H1 (cell line): ENCODE data around the gene SAMD14. TPM values are rescaled to one million over a fixed set of nuclear protein-coding genes. Genes with fewer than 3 reads are reported as not detected.

Experiments used
- CTCF ChIA-PET: fragments of 300-600 bp; sonication (Branson Sonifier 250); formaldehyde crosslinking; loops from one replicate; lab custom pipeline; 2021; ENCODE audit not compliant: partially characterized antibody; lab: Charles Lee
- POLR2A ChIA-PET: fragments of 300-600 bp; sonication (Branson Sonifier 250); formaldehyde crosslinking; loops from one replicate; lab custom pipeline; 2021; ENCODE audit warnings: inconsistent platforms; ENCODE audit not compliant: partially characterized antibody; lab: Charles Lee
- DNase-seq, 2 experiments: peaks; one replicate each; pipeline versions ENCODE4 v3.0.0 to v3.0.0-alpha.2; 2010 to 2022; ENCODE audit warnings: low spot score in 2 of 2, low read depth in 1 of 2, mixed read lengths in 1 of 2
- FAIRE-seq: peaks from 2 replicates; lab custom pipeline; 2011; peaks lifted over from hg19 to GRCh38; lab: Jason Lieb, UNC
- H2AFZ ChIP-seq: 2 replicates; pipeline ENCODE4 v1.8.1; 2012; ENCODE audit warnings: low read length, inconsistent platforms
- H2AK5ac ChIP-seq: 2 replicates; pipeline ENCODE4 v1.6.1; 2013; ENCODE audit warnings: low read depth, low read length
- H2BK120ac ChIP-seq: replicated peaks from 2 replicates; pipeline ENCODE3; 2013; ENCODE audit warnings: low read depth, low read length, inconsistent platforms
- H2BK12ac ChIP-seq: 2 replicates; pipeline ENCODE4 v1.6.1; 2013; ENCODE audit warnings: low read depth, low read length
- H2BK15ac ChIP-seq: 2 replicates; pipeline ENCODE4 v1.6.1; 2013; ENCODE audit warnings: low read length
- H2BK20ac ChIP-seq: 2 replicates; pipeline ENCODE4 v1.6.1; 2013; ENCODE audit warnings: low read length
- H2BK5ac ChIP-seq: 2 replicates; pipeline ENCODE4 v1.6.1; 2013; ENCODE audit warnings: low read depth, low read length
- H3K14ac ChIP-seq: 2 replicates; pipeline ENCODE4 v1.6.1; 2013; ENCODE audit warnings: inconsistent platforms; ENCODE audit not compliant: insufficient read length
- H3K18ac ChIP-seq: 2 replicates; pipeline ENCODE4 v1.6.1; 2013; ENCODE audit warnings: low read length; ENCODE audit errors: extremely low read depth
- H3K23ac ChIP-seq: 2 replicates; pipeline ENCODE4 v1.6.1; 2013; ENCODE audit warnings: inconsistent platforms; ENCODE audit not compliant: insufficient read length
- H3K23me2 ChIP-seq: 2 replicates; pipeline ENCODE4 v1.6.1; 2013; ENCODE audit warnings: low read depth, low read length
- H3K27ac ChIP-seq: 2 replicates; pipeline ENCODE4 v1.6.1; 2011; ENCODE audit warnings: low read depth, low read length, inconsistent platforms
- H3K27me3 ChIP-seq, 4 experiments: replicated peaks in 1 of 4; 1 replicate in 1 of 4; 2 replicates in 3 of 4; pipeline versions ENCODE4 v1.6.1 to v1.8.1; 2011 to 2013; ENCODE audit warnings: low read length in 3 of 4, mild to moderate bottlenecking in 3 of 4, inconsistent platforms in 2 of 4, mixed read lengths in 2 of 4, moderate library complexity in 1 of 4; ENCODE audit not compliant: control insufficient read depth in 3 of 4, insufficient read depth in 3 of 4; ENCODE audit errors: extremely low read depth in 1 of 4
- H3K36me3 ChIP-seq, 4 experiments: 2 replicates each; pipeline versions ENCODE4 v1.6.1 to v1.8.1; 2011 to 2013; ENCODE audit warnings: mild to moderate bottlenecking in 4 of 4, low read length in 3 of 4, moderate library complexity in 2 of 4, control low read depth in 1 of 4, inconsistent platforms in 1 of 4; ENCODE audit not compliant: insufficient read depth in 4 of 4, control insufficient read depth in 2 of 4
- H3K4ac ChIP-seq: replicated peaks from 2 replicates; pipeline ENCODE3; 2013; ENCODE audit warnings: low read length, low read depth, mixed read lengths, inconsistent platforms; ENCODE audit not compliant: insufficient read length
- H3K4me1 ChIP-seq, 4 experiments: replicated peaks in 1 of 4; 1 replicate in 1 of 4; 2 replicates in 3 of 4; pipeline versions ENCODE4 v1.6.1 to v1.8.1; 2011 to 2013; ENCODE audit warnings: low read length in 3 of 4, inconsistent platforms in 2 of 4, mixed read lengths in 1 of 4; ENCODE audit not compliant: insufficient read depth in 4 of 4, control insufficient read depth in 3 of 4
- H3K4me2 ChIP-seq, 2 experiments: 2 replicates each; pipeline versions ENCODE4 v1.6.1 to v1.8.1; 2011 to 2013; ENCODE audit warnings: low read depth in 2 of 2, low read length in 2 of 2, control low read depth in 1 of 2, inconsistent platforms in 1 of 2, mild to moderate bottlenecking in 1 of 2; ENCODE audit not compliant: insufficient read depth in 1 of 2
- H3K4me3 ChIP-seq, 4 experiments: fragments of 200-600, 300-600 bp in 1 of 4; sonication (generic), shearing (Covaris generic), sonication (Bioruptor Twin) in 1 of 4; 2 replicates each; pipeline versions ENCODE4 v1.5.1 to v1.8.1; 2011 to 2016; ENCODE audit warnings: low read length in 4 of 4, low read depth in 3 of 4, control low read depth in 2 of 4, inconsistent platforms in 2 of 4, mild to moderate bottlenecking in 2 of 4, mixed read lengths in 1 of 4, moderate library complexity in 1 of 4; ENCODE audit not compliant: insufficient read depth in 2 of 4; ENCODE audit errors: extremely low read depth in 1 of 4
- H3K56ac ChIP-seq: replicated peaks from 2 replicates; pipeline ENCODE3; 2013; ENCODE audit warnings: low read depth, mild to moderate bottlenecking, mixed read lengths, low read length, inconsistent platforms; ENCODE audit not compliant: insufficient read length
- H3K79me1 ChIP-seq: 2 replicates; pipeline ENCODE4 v1.6.1; 2013; ENCODE audit warnings: low read depth, low read length, control low read depth
- H3K79me2 ChIP-seq, 2 experiments: 2 replicates each; pipeline versions ENCODE4 v1.6.1 to v1.8.1; 2012 to 2013; ENCODE audit warnings: low read length in 2 of 2, mild to moderate bottlenecking in 2 of 2, inconsistent platforms in 1 of 2; ENCODE audit not compliant: insufficient read depth in 2 of 2, control insufficient read depth in 1 of 2
- H3K9ac ChIP-seq, 4 experiments: replicated peaks in 1 of 4; 1 replicate in 1 of 4; 2 replicates in 3 of 4; pipeline versions ENCODE4 v1.6.1 to v1.8.1; 2011 to 2013; ENCODE audit warnings: low read depth in 3 of 4, low read length in 3 of 4, control low read depth in 2 of 4, mild to moderate bottlenecking in 2 of 4, moderate library complexity in 2 of 4, inconsistent platforms in 1 of 4; ENCODE audit errors: extremely low read depth in 1 of 4
- H3K9me3 ChIP-seq, 2 experiments: 2 replicates each; pipeline versions ENCODE4 v1.6.1 to v1.8.1; 2012 to 2013; ENCODE audit warnings: mild to moderate bottlenecking in 2 of 2, moderate library complexity in 2 of 2, control low read depth in 1 of 2, inconsistent platforms in 1 of 2, low read depth in 1 of 2, low read length in 1 of 2, mixed read lengths in 1 of 2; ENCODE audit not compliant: insufficient read depth in 2 of 2
- H4K20me1 ChIP-seq, 2 experiments: replicated peaks in 1 of 2; 2 replicates each; pipeline versions ENCODE3 to v1.8.1; 2011 to 2013; ENCODE audit warnings: inconsistent platforms in 2 of 2, low read length in 2 of 2, mild to moderate bottlenecking in 1 of 2; ENCODE audit not compliant: insufficient read depth in 2 of 2, control insufficient read depth in 1 of 2
- H4K5ac ChIP-seq: 2 replicates; pipeline ENCODE4 v1.6.1; 2013; ENCODE audit warnings: low read length, low read depth, mixed read lengths, inconsistent platforms; ENCODE audit not compliant: insufficient read length
- H4K8ac ChIP-seq: 2 replicates; pipeline ENCODE4 v1.8.0; 2013; ENCODE audit warnings: mild to moderate bottlenecking, moderate library complexity, low read length, inconsistent platforms; ENCODE audit not compliant: insufficient read depth; ENCODE audit errors: extremely low read depth
- H4K91ac ChIP-seq: replicated peaks from 2 replicates; pipeline ENCODE3; 2013; ENCODE audit warnings: low read length, mixed read lengths, inconsistent platforms; ENCODE audit not compliant: insufficient read length
- BRCA1 ChIP-seq: IDR thresholded peaks from 2 replicates; pipeline ENCODE4 v1.6.1; 2012; ENCODE audit warnings: low read depth, low read length, improper control_type of control experiment
- CTBP2 ChIP-seq: IDR thresholded peaks from 2 replicates; pipeline ENCODE4 v1.7.0; 2011; ENCODE audit warnings: borderline replicate concordance, mild to moderate bottlenecking, moderate library complexity, mixed read lengths, low read length; ENCODE audit not compliant: insufficient read depth, insufficient read length
- EGR1 ChIP-seq: IDR thresholded peaks from 2 replicates; pipeline ENCODE4 v1.6.1; 2011; ENCODE audit warnings: low read depth, low read length, borderline replicate concordance
- KDM5A ChIP-seq: fragments of 200-600 bp; IDR thresholded peaks from 2 replicates; pipeline ENCODE4 v1.7.1; 2012; ENCODE audit warnings: mild to moderate bottlenecking, low read length, inconsistent platforms, mixed read lengths
- SP1 ChIP-seq: IDR thresholded peaks from 2 replicates; pipeline ENCODE4 v1.6.1; 2011; ENCODE audit warnings: low read depth, low read length
- TCF12 ChIP-seq: IDR thresholded peaks from 2 replicates; pipeline ENCODE4 v1.6.1; 2011; ENCODE audit warnings: low read depth, mild to moderate bottlenecking, low read length
- USF2 ChIP-seq: IDR thresholded peaks from 2 replicates; pipeline ENCODE4 v1.6.1; 2011; ENCODE audit warnings: low read length, improper control_type of control experiment
- WGBS, 2 experiments: shearing (Covaris generic) in 1 of 2; methylation state at CpG; one replicate each; pipeline versions ENCODE4 v1.1.6 to v1.1.7; 2013 to 2015; ENCODE audit warnings: low lambda C conversion rate in 2 of 2, mixed read lengths in 2 of 2, inconsistent platforms in 1 of 2, low coverage in 1 of 2, missing lambda C conversion rate in 1 of 2; ENCODE audit not compliant: insufficient replicate concordance in 2 of 2, insufficient coverage in 1 of 2, insufficient read length in 1 of 2; ENCODE audit errors: extremely low coverage in 1 of 2, missing lambda C conversion rate in 1 of 2; 5-methylcytosine and 5-hydroxymethylcytosine counted together
- polyA plus RNA-seq, 7 experiments: library from polyadenylated mRNA; depleted of rRNA in 3 of 7; stranded (reverse) in 5 of 7; unstranded in 2 of 7; fragments of >200 nt in 5 of 7; fragments of 200-250 nt in 2 of 7; gene quantifications; 1 replicate in 5 of 7; 2 replicates in 1 of 7; 4 replicates in 1 of 7; pipeline versions ENCODE4 v1.2.1 to v1.2.3, GENCODE V29; 2011 to 2013; ENCODE audit warnings: missing spikeins in 2 of 7, mixed read lengths in 2 of 7
- total RNA-seq: library from RNA; stranded (reverse); fragmentation: NEBNext Ultra II Directional; extraction: Animal tissue kit (Norgen Biotek cat#: 25700); gene quantifications from 2 replicates; pipeline ENCODE4 v1.2.1, GENCODE V29; 2021

SAMD14 gene
- total and polyA plus RNA-seq, 2 of the 8 experiments (the other 6 are each of a cell fraction or from before 2014, with no cell fraction given): 5.7 to 5.8 TPM

- Histone ChIP-seq H3K27me3 (peaks cover 0 to 6% (median 0%) of the 10 kb centered on the region in 4 experiments; a peak in 2 of 7 replicates), H3K4me3 (no peak overlapping the region), H3K4me2 (no peak overlapping the region), H3K9me3 (no peaks in the 10 kb centered on the region)
- no peak for FAIRE-seq
- TF ChIP-seq BRCA1 (no peak), TCF12 (no peak), KDM5A (no peak), USF2 (no peak), CTBP2 (no peak), SP1 (no peak), EGR1 (no peak)
- TF ChIP-seq, all 59 proteins: peak for 0
- Histone ChIP-seq H3K23ac (no peak overlapping the region), H2BK5ac (no peak overlapping the region), H3K4ac (no peak overlapping the region), H3K79me2 (no peaks in the 10 kb centered on the region), H3K9ac (no peak overlapping the region), H2BK15ac (no peak overlapping the region; the same call in 1 of the 2 replicates), H2AFZ (no peak overlapping the region), H4K5ac (no peak overlapping the region), H2BK12ac (peak overlapping the region; percentile 87; the same call in 1 of the 2 replicates), H4K20me1 (no peaks in the 10 kb centered on the region), H3K4me1 (peaks cover 0 to 14% (median 12%) of the 10 kb centered on the region in 4 experiments; a peak in 5 of 7 replicates), H3K79me1 (no peaks in the 10 kb centered on the region), H3K56ac (no peak overlapping the region), H3K18ac (no peak overlapping the region), H2BK120ac (no peak overlapping the region), H2AK5ac (no peak overlapping the region), H3K14ac (no peak overlapping the region), H3K27ac (no peak overlapping the region), H4K8ac (peak overlapping the region; percentile 71; the same call in 1 of the 2 replicates), H2BK20ac (peak overlapping the region; percentile 27; the same call in 1 of the 2 replicates), H3K36me3 (no peaks in the 10 kb centered on the region), H3K23me2 (peaks cover 12% of the 10 kb centered on the region), H4K91ac (no peak overlapping the region)
- ChIA-PET CTCF (interaction anchor here (0.6 to 17.0 kb wide), 13 partner anchors 9 to 166 kb away, joined by 3 to 299 read pairs (median 4); partner anchors contain the start of gene COL1A1), POLR2A (interaction anchor here (0.7 to 1.1 kb wide), 3 partner anchors 13 to 36 kb away, joined by 3 to 4 read pairs (median 3); no protein-coding TSS in a partner anchor)
- DNase-seq: no peak
- WGBS, 2 experiments: 90% methylated on average over 9 of the region's 11 CpGs; no CpG with 5 or more reads in 1 of the 2 experiments
Observed at GRCh38 chr17:50163843-50164696, 34.1 kb upstream of the SAMD14 start.
